M059J (cell line): ENCODE data around the gene PAAF1. TPM values are rescaled to one million over a fixed set of nuclear protein-coding genes. Genes with fewer than 3 reads are reported as not detected.

Source experiments
- DNase-seq: peaks from one replicate; pipeline ENCODE4 v3.0.0-alpha.2; 2012; ENCODE audit warnings: low read depth
- total RNA-seq: library from RNA; depleted of rRNA; stranded (reverse); fragments of >200 nt; shearing (Covaris generic); gene quantifications from 2 replicates; pipeline ENCODE4 v1.2.3, GENCODE V29; 2014

Gene PAAF1
- total RNA-seq, 1 experiment from 2014 or later = 17.4 TPM

GRCh38 chr11:73944901-73945300 lies 68.1 kb downstream of the PAAF1 start:
- no peak for DNase-seq

DNA sequence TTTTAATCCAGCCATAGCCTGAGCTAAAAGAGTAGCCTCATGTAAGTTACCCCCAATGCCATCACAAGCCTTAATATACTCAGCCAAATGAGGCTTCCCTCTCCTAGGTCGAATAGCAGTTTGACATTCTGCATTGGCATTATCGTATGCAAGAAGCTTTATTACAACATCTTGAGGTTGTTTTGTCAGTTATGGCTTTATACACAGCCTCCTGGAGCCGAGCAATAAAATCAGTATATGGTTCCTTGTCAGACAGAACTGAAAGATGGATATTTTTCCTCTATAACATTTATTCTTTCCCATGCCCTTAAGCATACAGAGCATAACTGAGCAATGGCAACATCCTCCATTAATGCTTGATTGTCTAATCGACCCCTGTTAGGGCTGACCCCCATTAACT lies 68.6 kb downstream of the PAAF1 start:
- no peak for DNase-seq

DNA sequence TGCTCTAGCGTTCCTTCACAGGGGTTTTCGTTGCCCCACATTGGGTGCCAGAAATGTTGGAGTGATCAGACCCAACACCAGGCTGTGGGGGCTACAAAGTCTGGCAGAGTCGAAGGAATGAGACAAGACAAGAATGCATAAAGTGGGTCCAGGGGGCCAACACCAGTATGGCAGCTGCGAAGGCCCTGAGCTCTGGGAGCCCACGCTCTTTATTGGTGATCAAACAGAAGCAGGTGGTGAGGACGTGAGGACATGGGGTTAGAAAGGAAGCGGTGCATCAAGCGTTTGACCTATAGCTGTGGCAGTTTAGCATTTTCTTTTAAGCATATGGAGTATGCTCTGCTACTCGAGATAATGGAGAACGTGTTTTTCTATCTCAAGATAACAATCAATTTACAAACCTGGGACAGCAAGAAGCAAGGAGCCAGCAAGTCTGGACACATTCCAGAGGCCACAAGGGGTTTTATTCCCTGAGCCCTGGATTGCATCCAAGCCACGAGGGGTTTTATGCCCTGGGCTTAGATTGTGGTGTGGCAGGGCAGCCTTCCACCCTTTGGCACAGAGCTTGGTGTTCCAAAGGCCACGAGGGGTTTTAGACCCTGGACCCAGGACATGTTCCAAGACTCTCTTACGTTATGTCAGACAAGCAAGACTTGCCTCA lies 70.1 kb downstream of the PAAF1 start:
- DNase-seq = peak; percentile 60

GRCh38 chr11:73949246-73949645 lies 72.4 kb downstream of the PAAF1 start:
- DNase-seq = no peak

DNA sequence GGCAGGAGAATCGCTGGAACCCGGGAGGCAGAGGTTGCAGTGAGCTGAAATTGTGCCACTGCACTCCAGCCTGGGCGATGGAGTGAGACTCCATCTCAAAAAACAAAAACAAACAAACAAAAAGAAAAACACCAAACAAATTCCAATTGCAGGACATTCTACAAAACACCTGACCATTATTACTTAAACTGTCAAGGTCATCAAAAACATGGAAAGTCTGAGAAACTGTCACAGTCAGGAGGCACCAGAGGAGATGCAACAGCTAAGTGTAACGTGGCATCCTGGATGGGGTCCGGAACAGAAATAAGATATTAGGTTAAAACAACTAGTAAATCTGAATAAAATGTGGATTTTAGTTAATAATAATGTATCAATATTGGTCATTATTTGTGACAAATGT lies 73.1 kb downstream of the PAAF1 start:
- no peak for DNase-seq

DNA sequence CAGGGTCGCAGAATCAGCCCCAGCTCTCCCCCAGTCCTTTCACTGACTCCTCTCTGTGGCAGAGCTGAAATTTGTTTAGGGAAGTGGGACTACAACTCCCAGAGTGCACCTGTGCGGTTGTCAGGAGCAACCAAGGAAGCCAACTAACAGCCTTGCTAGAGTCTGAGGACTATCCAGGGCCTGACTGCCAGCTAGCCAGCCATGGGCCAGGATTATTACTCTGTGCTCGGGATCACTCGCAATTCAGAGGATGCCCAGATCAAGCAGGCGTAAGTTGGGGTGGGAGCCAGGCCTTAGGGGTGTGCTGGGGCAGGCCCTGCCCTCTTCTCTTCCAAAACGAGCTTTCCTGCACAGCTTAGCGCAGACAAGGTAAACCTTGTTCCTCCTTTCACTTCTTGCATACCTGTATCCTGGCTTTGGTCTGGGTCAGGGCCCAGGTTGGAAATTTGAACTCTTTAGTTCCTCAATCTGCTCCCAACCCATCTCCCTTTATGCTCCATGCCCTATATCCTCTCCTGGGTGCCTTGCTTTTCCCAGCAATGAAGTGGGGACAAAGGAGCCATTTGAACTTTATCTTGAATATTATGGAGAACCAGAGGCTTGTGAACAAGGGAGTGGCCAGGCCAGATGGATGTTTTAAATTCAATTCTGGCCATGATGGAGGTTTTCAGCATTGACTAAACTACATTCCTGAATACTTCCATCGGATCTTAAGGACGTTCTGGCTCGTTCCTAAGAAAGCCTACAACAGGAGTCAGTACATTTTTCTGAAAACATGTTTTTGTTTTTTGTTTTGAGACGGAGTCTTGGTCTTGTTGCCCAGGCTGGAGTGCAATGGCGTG lies 74.3 kb downstream of the PAAF1 start, which contains the start of gene DNAJB13:
DNAJB13 (plus strand) TSS at position 158 of the 842 bp plus-strand sequence; CDS start at position 202, 44 bp downstream.
- DNase-seq = peak; percentile 61

- peak; percentile 57 for DNase-seq
Measured at GRCh38 chr11:73951797-73952196, 75.0 kb downstream of the PAAF1 start.

DNA sequence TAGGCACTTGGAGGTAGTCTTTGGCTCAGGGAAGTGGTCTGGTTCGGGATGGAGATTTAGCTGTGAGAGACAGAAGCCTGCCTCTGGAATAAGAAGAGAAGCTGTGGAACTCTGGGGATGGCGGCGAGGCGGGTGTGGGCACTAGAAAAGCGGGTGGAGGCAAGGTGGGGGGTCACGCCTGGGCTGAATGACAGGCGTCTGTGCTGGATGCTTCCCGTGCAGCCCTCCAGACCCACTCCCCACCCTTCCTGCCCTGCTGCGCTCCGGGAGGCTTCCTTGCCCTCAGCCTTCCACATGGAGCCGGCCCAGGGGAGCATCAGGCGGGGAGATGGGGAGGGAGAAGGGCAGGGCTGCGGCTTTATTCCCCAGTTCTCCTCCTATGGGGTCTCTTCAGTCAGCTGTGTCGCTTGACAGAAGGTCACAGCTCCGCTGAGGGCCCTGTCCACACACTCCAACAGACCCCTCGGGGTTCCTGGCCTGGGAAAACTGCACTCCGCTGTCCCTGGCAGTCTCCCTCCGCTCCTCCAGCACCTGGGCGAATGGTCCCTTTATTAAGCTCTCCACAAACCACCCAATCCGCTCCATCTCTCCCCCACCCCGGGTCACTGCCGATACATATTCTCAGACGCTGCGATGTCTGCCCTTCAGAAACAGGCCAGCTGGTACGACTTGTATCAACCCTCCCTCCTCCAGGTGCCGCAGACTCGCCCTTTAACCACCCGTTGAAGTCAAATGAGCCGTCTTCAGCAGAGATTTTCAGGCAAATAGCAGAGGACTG lies 80.3 kb downstream of the PAAF1 start:
- no peak for DNase-seq

GRCh38 chr11:73957654-73958361 lies 81.0 kb downstream of the PAAF1 start:
- no peak for DNase-seq

DNA sequence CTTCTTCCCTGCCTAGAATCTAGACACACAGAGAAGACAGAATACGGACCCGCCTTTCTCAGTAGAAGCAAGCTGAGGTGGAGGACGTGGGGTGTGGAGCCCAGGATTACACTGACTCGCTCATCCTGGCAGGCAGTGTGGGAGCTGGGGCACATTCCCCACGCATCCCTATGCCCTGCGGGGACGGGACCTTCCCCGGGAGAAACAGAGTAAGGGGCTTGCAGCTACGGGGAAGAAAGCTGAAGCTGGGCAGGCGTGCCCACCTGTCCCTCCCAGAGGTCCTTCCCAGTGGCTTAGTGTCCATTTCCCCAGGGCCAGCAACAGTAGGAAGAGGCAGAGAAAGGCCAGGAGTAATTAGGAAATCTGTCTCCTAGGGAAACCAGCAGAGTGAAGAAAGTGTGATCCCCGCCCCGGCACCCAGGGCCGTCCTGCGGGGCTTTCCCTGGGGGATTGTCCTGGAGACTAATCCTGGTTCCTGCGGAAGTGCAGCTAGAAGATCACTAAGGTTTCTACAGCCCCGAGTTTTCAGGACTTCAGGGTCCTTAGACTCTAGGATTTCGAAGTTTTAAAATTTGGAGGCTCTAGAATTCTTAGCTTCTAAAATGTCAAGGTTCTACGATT lies 81.8 kb downstream of the PAAF1 start:
- no peak for DNase-seq

DNA sequence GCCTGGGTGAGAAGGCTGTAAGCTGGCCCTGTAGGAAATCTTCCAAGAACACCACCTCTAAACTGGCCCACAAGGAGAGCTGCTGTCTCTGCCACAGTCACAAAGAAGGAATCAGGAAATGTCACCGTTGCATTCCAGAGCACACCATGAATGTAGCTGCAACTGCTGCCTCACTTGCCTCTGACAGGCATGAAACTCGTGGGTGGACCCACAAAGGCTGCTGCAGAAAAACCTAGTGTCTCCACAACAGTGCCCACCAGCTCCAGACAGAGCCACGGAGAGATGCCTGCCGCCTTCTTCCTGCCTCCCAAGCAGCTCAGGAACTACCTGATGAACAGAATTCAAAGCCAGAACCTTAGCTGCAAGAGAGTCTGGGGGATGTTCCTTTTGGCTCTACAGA lies 84.5 kb downstream of the PAAF1 start:
- peak; percentile 49 for DNase-seq

GRCh38 chr11:73962101-73962705 lies 85.4 kb downstream of the PAAF1 start:
- DNase-seq = no peak

GRCh38 chr11:73963861-73964260 lies 87.1 kb downstream of the PAAF1 start:
- DNase-seq = no peak

DNA sequence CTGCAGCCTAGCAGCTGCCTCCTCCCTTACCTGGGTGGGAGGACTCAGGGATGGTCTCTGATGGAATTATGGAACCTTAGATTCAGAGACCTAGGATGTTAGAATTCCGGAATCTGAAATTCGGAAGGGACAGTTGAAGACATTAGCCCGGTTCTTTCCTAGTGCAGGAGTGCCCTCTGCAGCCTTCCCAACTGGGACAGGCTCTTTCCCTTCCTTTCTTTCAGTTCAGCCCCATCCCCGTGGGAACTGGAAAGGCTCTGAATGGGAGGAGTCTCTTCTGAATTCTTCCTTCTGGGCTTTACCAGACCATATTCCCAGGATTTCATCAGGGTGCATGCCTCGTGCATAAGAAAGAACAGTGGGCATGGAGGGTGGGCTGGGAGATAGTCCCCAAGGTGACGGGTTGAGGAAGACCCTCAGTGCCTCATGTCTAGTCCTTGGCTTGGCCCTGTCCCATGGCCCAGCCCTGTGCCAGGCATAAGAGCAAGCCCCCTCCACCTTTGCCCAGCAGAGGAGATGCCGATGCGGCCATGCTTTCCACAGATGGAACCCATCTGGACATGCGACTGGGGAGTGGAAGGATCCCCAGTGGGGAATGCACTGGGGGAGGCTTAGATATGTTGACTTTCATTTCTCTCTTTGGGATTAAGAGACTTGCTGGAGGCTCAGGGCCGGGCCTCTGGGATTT lies 88.4 kb downstream of the PAAF1 start:
- DNase-seq = peak; percentile 63

DNA sequence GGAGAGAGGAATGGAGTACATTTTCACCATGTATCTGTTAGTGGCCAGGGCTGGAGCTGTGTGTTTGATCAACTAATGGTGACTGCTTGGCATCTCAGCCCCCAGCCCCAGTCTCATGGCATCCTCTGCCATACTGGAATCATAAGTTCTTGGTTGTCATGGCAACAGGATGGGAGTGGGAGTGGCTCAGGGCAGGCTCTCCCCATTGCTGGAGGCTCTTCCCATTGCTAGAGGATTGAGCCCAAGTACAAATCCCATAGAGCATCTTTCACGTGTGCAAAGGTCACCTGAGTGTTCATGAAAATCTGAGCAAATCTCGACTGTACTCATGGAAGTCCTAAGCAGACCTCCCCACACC lies 88.9 kb downstream of the PAAF1 start:
- no peak for DNase-seq

DNA sequence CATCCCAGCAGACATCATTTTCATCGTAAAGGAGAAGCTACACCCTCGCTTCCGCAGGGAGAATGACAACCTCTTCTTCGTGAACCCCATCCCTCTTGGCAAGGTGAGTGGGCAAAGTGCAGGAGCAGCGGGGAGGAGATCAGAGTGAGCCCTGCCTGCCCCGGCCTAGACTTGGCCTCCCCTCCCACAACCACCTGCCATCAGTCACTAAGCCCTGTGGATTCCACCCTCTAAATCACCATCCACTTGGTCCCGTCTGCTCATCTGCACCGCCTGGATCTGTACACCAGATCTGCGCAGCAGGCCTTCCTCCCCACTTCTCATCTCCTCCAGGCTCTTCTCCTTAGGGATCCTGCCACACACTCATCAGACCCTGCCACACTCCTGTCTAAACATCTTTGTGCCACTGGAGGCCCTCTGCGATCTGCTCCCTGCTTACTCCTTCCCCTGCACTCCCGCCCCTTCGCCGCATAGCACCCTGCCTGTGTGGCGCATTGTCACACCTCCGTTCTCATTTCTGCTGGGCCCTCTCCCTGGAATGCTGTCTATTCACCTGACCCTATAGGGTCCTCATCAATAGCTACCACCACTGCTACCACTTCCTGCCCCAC lies 91.7 kb downstream of the PAAF1 start:
- no peak for DNase-seq

GRCh38 chr11:73969091-73969490 lies 92.3 kb downstream of the PAAF1 start:
- DNase-seq = no peak

GRCh38 chr11:73969991-73970800 lies 93.4 kb downstream of the PAAF1 start:
- no peak for DNase-seq

DNA sequence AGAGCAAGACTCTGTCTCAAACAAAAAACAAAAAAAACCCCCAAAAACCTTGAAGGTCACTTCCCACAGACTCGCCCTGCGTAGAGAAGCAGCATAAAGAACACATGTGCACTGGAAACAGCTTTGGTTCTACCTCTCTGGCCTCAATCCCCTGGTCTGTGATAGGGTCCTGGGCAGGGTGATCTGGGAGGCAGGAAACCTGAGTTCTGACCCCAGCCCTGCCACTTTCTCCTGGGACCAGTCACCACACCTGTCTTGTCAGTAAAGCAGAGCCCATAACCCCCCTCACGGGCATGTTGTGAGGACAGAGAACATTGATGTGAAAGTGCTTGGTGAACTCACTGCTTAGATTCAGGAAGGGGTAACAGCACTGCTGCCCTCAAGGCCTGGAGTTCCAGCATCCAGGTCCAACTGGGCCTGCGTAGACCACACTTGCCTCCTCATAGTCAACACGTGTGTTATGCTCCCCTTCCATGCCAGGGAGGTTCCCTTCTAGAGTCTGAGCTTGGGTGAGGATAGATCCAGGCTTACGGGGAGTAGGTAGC lies 94.4 kb downstream of the PAAF1 start:
- DNase-seq = no peak
